AG20443 (cell line): ENCODE results near the gene GTSE1.
A peak's percentile ranks its signal among the peaks of the same experiment; 100 is the strongest.

ENCODE experiments used
- DNase-seq: peaks from one replicate; pipeline ENCODE4 v3.0.0; 2012; ENCODE audit warnings: low spot score, mixed read lengths

Gene GTSE1

DNA sequence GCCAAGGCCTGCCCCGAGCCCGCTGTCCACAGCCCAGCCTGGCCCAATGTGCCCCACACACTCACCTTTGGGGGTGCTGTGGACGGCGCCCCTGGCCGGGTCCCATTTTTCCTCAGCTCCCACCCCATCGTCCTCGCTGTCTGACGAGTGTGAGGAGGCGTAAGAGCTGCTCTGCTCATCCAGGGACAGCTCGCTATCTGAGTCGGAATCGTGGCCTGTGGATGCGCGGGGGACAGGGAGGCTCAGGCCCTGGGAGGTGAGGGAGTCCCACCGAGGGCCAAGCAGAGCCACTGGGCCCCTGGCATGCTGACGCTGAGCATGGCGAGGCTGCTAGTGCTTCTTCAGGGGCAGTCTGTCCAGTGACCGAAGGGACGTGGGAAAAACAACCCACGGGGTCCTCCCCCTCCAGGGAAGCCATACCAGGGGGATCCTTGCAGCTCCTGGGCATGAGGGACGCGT, 68.5 kb downstream of the GTSE1 start:
- DNase-seq = no peak

DNA sequence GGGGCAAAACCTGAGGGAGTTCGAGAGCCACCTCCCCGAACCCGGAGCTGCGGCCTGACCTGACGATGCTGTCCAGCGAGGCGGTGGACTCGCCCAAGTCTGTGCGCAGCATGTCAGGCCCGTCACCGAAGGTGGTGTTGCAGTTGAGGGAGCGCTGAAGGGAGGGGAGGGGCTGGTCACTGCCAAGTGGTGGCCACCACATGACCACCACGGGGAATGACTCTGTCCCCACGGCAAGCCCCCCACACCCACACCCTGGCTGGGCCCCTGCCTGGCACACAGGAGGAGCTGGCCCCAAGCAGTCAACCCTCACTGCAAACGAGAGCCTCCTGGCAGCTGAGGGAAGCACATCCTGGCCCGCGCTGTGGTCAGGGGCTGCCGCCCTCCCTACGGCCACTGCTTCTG, 69.7 kb downstream of the GTSE1 start:
- no peak for DNase-seq

DNA sequence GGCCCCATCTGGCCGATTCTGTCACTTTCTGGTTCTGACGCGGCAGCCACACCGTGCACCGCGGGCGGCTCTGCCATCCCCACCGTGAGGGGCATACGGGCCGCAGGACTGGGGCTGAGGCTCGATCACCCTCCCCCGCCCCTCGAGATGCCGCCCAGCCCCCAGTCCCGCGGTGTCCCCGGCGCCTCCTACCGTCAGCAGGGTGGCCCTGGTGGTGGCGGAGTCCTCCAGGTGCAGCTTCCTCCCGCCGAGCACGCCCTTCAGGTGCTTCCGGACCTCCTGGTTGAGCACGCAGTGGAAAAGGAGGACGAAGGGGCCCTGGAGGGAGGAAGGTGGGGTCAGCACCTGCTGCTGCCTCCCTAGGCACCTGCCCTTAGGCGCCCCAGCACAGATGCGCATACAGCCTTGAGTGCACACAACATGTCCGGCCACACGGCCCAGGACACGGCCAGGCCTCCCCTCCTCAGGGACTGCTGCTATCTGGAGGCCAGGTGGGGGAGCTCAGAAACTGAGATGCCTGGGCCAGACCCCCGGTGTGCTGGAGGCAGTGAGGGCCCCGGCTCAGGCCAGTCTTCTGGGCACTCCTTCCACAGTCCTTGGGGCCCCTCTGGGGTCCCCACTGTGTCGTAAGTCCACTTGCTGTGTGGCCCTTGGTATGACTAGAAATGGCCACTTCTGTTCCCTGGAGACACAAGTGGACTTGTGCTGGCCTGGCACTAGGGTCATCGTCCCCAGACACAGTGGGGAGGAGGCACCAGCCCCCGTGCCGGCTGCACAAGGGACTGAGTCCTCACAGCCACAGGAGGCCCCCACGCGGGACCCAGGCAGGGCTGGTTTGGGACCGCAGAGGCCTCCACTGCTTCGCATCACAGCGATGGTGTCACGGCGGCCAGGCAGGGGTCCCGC, 70.4 kb downstream of the GTSE1 start:
- DNase-seq = no peak

DNA sequence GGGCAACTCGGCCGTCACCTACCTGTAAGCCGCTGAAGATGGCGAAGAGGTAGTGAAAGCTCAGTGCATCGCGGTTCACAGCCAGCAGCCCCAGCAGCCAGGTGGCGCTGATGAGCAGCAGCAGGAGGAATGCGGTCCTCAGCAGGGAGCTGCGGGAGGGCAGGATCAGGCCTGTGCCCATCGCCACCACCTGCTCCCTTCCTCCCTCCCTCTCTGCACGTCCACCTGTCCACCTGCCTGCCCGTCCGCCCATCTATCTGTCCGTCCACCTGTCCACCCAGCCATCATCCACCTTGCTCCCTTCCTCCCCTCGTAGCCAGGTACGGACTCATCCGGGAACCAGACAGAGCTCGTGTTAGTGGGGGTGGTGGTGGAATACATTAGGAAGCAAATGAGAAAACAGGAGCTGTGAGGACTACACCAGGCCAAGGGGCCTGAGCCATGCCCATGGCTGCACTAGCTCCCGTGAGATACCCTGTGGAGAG, 71.1 kb downstream of the GTSE1 start:
- DNase-seq = peak; percentile 91

DNA sequence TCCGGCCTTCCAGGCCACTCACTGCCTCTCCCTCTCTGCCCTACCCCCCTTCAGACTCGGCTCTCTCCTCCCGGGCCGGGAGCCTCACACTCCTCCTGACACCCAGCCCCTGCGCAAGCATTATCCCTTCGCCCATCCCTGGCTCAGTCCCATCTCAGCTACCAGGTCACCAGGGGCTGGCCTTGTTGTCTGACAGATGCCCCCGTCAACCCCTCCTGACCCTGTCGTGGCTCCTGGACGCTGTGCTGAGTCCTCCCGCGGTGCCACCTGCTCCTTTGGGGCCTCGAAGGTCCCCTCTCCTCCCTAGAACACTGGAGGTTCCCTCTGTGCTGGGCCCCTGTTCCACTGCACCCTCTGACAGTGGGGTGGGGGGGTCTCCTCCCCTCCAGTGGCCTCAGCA, 71.8 kb downstream of the GTSE1 start:
- DNase-seq = no peak

DNA sequence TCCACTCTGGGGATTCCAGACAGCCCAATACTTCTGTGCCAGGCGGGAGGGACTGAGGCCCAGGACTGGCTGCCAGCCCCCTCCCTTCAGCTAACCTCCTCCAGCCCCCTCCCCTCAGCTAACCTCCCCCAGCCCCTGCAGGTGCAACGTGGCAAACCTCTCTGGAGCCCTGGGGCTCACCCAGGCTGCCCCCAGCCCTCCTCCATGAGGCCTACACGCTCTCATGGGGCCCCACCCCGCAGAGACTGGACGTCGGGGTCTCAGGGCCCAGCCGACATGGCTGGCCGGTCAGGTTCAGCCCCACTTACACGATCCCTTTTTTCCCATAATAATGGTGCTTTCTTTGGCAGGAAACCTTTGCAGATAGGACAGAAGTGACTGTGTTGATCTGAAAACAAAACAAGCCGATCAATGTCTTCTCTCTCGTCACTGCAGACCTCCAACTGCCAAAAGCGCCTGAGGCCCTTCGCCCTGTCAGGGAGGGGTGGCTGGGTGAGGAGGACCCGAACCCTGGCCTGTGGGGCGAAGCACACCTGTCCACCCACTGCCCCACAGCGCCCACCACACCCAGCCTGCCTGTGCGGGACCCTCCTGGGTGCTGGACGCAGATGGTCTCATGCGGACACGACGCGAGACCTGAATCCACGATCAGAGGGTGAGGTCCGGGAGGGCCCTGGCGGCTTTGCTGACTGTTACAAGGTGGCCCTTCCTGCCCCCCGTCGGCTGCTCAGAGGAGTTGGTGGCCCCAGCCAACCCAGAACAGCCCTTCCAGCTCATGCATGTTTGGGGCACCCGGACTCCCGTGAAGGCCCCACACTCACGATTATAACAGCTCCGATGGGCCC, 72.4 kb downstream of the GTSE1 start:
- no peak for DNase-seq

DNA sequence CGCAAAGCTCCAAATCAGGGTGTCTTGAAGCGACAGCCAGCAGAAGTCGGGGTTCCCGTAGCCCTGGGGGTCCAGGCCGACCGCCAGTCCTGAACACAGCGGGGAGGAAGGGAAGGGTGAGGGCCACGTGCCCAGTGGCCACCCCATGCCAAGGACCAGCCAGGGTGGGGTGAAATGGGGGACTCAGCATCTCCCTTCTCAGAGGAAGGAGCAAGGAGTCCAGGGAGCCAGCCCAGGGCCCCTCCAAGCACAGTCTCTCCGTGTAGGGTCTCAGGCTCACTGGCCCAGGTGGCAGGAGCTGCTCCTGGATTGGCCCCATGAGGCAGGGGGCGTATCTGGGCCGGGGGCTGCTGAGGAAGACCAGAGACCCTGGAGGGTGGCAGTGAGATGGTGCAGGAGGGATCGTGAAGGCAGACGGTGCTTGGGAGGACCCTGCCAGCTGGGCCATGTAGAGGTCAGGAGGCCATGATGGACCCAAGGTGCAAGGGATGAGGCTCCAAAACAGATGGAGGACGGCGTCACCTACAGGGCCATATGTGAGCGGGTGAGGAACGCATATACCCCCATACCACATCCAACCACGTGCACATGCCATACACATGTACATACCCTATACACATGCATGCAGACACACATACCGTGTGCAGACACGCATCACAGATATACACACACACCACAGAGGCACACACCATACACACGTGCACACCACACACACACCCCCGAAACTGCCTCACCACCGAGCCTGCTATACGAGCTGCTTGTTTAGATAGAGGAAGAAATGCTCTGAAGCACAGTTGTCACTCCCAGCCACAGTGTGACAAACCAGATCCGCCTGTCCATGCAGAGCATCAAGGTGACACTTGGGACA, 73.3 kb downstream of the GTSE1 start:
- DNase-seq = no peak

DNA sequence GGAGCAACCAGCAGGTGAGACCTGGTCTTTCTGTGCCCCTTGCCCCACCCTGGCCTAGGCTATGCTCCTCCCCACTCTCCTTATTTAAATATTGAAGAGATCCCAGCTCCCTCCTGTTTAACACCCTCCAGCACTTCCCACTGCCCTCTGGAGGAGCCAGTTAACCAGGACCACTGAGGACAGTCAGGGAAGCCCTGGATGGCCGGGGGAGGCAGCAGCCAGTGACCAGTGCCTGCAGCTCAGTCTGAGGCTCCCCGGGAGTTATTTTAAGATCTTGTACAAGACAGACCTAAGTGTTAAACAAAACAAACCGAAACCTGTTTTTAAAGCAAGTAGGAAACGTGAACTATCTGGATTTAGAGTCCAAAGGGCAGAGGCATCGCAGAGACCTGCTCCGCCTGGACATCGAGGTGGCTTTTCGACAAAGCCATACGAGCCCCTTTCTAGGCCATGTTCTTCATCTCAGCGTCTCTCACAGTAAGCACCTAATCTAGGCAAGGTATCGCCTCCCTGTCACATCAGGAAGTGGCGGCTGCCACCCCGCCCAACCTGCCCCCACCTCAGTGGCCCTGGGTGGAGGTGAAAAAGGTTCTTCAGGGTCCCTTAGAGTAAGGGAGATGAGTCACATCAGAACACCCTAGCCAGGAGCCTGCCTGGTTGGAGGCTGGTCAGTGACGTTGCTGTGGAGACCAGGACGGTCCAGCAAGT, 74.1 kb downstream of the GTSE1 start:
- no peak for DNase-seq

DNA sequence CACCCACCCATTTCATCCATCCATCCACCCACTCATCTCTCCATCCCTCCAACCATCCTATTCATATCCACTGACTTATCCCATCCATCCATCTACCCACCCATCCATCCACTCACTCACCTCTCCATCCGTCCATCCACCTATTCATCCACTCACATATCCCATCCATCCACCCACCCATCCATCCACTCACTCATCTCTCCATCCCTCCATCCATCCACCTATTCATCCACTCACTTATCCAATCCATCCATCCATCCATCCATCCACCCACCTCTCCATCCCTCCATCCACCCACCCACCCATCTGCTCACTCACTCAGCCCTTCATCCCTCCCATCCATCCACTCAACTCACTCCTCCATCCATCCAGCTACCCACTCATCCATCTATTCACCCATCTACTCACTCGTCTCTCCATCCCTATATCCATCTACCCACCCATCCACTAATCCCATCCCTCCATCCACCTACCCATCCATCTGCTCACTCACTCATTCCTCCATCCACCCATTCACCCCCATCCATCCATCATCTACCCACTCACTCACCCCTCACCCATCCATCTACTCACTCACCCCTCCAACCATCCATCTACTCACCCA, 75.1 kb downstream of the GTSE1 start:
- no peak for DNase-seq

DNA sequence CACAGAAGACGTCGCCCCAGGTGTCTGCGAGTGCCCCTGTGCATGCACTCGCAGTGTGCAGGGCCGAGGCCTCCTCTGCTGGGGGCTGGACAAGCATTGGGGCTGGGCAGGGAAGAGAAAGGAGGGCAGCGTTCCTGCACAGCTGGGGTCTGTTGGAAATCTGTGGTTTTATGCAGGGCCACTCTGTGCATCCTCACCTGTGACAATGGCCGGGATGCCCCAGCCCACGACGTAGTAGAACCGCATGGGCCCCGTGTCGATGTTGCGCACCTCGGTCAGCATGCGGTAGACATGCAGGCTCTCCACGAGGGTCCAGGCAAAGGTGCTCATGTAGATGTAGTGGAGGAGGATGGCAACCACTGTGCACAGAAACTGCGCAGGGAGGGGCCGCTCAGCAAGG, 76.0 kb downstream of the GTSE1 start:
- DNase-seq = no peak

DNA sequence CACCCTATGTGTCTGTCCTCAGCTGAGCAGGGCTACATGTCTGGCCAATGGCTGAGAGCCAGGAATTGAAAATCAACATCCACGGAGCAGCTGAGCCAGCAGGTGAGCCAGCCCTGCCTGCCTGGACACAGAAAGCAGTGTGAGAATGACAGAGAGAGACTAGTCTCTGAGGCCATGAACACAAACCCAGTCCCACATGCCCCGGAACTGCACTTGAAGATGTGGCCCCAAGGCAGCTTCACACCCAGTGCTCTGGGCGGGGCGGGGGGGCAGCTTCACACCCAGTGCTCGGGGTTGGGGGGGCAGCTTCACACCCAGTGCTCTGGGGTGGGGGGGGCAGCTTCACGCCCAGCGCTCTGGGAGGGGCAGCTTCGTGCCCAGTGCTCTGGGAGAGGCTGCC, 76.5 kb downstream of the GTSE1 start:
- no peak for DNase-seq

DNA sequence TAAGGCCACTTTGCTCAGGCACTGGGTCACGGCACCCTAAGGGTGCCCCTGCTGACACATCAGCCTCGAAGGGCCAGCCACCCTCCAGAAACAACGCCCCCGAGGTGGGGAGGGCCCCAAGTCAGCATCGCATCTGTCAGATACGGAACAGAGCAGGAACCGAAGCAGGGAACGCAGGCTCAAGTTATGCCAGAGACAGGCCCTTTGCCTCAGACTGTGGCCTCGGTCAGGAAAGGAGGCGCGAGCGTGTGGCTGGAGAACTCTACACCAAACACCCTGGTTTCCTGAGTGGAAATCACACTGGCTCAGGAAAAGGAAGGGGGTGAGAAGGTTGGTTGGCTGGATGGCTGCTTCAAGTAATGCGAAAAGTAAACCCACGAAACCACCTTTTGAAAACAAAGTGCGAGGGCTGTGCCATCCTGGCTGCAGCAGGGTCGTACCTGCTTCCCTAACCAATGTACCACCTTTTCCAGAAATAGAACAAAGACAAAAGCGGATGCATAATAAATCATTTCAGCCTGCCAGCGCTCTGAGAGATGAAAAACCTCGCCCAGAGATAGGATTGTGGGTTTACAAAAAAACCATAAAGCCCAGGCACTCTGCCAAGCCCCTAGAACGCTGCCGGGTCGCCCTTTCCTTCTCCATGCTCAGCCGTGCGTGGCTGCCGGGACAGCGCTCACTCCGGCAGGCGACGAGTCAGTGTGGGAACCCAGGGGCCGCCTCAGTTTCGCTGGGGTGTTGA, 77.4 kb downstream of the GTSE1 start:
- no peak for DNase-seq

DNA sequence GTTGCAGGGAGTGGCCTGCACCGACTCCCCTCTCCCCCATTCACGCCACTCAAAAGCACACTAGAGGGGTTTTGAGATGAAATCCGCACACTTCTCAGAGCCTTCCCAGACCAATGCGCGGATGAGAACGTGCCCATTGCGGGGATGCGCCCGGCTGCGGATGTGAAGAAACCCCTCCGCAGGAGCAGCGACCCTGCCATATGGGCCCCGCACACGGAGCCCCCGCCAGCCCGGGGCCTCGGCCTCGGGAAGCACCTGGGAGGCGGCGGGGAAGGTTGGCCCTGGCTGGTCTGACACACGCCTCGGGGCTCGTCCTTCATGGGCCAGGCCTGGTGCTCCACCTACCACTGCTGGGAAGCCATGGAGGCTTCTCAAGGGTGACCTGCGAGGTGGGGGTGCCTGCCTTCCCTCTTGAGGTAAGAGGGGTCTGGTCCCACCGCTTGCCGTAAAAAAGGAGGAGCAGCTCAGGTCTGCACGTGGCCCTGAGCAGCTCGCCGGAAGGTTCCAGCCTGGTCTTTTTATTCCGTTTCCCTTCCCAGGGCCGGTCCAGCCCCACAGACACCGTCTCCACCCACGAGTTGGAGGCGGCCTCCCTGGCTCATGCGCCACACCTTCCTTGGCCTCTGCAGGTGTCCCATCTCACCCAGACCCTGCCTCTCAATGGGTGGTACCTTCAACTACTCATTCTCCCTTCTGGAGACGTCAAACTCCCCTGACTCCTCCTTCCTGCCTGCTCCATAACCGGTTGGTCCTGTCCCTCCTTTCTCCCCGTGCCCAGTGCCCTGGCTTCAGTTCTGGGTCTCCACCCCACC, 78.2 kb downstream of the GTSE1 start:
- DNase-seq = no peak

DNA sequence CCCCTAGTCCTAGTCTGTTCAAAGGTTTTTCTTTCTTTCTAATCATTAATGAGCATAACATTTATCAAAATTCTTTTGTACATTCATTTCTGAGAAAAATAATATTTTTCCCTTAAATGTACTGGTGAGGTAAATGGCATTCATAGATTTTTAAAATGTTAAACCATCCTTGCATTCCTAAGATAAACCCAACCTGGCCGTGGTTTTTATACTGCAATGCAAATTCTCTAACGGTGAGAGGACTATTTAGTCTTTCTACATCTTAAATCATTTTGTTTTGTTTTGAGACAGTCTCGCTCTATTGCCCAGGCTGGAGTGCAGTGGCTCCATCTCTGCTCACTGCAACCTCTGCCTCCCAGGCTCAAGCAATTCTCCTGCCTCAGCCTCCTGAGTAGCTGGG, 79.4 kb downstream of the GTSE1 start:
- DNase-seq = no peak

DNA sequence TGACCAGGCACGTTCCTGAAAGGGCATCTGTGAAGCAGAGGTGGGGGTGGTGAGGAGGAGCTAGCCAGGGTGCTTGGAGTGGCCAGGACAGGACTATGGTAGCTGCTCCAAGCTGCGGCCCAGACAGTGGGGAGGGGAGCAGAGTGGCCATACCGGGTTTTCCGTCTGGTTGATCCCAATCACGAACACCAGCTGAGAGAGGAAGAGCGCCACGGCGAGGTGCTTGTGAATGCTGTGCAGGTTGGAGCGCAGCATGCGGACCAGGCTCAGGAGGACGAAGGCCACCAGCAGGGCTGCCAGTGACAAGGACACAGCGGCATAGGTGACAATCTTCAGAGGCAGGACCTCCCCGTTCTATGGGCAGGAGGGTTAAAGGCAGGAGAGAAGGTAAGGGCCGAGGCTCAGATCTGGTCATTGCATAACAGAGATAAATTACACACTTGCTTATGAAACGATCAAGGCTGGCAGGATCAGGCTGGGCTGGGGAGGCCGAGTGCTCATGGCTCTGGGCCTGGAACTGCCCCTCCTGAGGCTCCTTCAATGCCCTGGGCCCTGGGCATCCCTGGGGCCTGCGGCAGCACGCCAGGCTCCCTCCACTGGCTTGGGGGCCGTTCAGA, 80.3 kb downstream of the GTSE1 start:
- DNase-seq = no peak

DNA sequence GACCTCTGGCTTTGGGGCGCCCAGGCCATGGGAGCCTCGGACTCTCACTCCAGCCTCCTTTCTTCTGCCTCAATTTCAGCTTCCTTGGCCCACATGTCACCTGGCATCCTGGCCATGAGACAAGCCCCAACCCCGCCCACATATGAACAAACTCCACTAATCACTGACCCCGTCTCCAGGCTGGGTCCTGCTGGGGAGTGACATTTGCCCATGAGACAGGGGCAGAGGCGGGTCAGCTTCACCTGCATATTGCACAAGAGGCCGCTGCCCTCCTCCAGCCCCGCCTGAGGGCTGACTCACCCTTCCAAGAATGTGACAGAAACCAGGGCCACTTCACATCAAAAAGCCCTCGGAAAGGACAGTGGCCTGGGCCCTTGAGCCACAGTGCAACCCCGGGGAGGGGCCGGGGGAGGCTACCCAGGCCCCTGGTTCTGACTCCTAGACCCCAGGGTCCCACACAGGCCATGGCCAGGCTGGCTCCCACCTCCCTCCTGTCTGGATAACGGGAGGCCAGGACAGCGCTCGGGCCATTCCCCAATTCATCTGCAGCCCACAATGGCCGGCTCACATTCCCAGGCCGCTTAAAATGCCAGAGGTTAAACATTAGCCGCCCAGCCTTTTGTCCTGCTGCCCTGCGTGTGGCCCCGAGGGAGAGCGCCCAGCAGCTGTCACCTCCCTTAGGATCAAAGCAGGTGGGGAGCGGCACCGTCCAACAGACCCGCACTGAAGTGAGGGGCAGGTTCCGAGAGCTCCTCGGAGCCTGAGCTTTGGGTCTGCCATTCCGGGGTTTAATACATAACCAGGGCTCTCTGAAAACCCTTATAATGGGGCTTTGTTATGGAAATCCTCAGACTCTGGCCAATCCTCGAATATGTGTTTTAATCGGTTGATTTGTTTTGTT, 81.1 kb downstream of the GTSE1 start:
- peak; percentile 65 for DNase-seq

DNA sequence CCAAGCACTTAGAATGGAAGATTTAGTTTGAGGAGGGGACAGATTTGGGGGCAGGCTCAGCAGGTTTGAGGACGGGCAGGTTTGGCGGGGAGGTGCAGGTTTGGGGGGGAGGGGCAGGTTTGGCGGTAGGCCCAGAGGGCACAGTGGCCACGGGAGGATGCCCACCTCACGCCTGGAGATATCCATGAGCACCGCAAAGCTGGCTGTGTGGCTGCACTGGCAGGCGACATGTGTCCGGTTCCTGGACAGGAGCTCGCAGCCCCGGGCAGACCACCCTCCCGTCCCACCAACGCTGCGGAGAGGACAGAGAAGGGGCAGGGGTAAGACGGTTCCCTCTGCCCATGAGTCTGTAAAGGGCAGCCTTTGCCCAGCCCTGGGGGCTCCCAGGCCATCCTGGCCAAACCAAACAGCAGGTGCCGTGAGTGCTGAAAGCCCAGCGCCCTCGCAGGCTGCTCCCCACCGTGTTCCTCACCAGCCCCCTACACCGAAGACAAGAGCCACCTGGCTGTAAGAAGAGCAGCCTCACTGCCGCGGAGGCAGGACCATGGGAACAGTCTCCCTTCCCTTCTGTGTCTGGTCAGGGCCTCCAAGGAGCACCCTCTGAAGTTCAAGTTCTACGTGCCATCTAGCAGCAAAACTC, 81.9 kb downstream of the GTSE1 start:
- no peak for DNase-seq
